HepG2 (cell line): ENCODE data around the gene TKTL2. TPM values are rescaled to one million over a fixed set of nuclear protein-coding genes. Genes with fewer than 3 reads are reported as not detected.

Experiments used
- CHD4 ChIP-seq: fragments of 200-600 bp; sonication (generic); IDR thresholded peaks from 2 replicates; pipeline ENCODE4 v1.7.0; 2017; ENCODE audit warnings: mild to moderate bottlenecking, low read length, borderline replicate concordance
- ERF ChIP-seq: IDR thresholded peaks from 2 replicates; pipeline ENCODE4 v1.6.1; 2018; ENCODE audit warnings: missing biosample characterization, missing genetic modification reagents
- HMGXB3 ChIP-seq: sonication (generic); formaldehyde crosslinking; IDR thresholded peaks from 2 replicates; pipeline ENCODE4 v1.4.0; 2020; ENCODE audit warnings: missing genetic modification reagents, borderline replicate concordance
- KLF11 ChIP-seq: IDR thresholded peaks from 2 replicates; pipeline ENCODE4 v1.6.1; 2016; ENCODE audit warnings: missing compliant biosample characterization
- MAFG ChIP-seq: sonication (generic); formaldehyde crosslinking; IDR thresholded peaks from 2 replicates; pipeline ENCODE4 v1.5.1; 2020; ENCODE audit warnings: mild to moderate bottlenecking, missing genetic modification reagents
- MBD4 ChIP-seq: IDR thresholded peaks from 2 replicates; pipeline ENCODE4 v1.6.1; 2012; ENCODE audit warnings: low read length, inconsistent platforms, borderline replicate concordance
- MTA1 ChIP-seq: sonication (generic); formaldehyde crosslinking; IDR thresholded peaks from 2 replicates; pipeline ENCODE4 v1.4.0; 2020; ENCODE audit warnings: missing genetic modification reagents, mild to moderate bottlenecking, borderline replicate concordance
- MYC ChIP-seq: sonication (generic); formaldehyde crosslinking; IDR thresholded peaks from 2 replicates; pipeline ENCODE4 v1.9.0; 2021; ENCODE audit warnings: missing genetic modification reagents, borderline replicate concordance
- PAX8 ChIP-seq: sonication (generic); formaldehyde crosslinking; IDR thresholded peaks from 2 replicates; pipeline ENCODE4 v1.8.0; 2022; ENCODE audit warnings: mild to moderate bottlenecking, missing genetic modification reagents, borderline replicate concordance
- RFXANK ChIP-seq: IDR thresholded peaks from 2 replicates; pipeline ENCODE4 v1.6.1; 2016
- RFXAP ChIP-seq: sonication (generic); formaldehyde crosslinking; IDR thresholded peaks from 2 replicates; pipeline ENCODE4 v1.4.0; 2020; ENCODE audit warnings: missing genetic modification reagents, borderline replicate concordance
- U2AF1 ChIP-seq: fragments of 200-400 bp; formaldehyde crosslinking; optimal IDR thresholded peaks from 2 replicates; pipeline ENCODE3; 2017; ENCODE audit warnings: mild to moderate bottlenecking, low read depth, low read length
- ZBTB49 ChIP-seq: sonication (generic); formaldehyde crosslinking; IDR thresholded peaks from 2 replicates; pipeline ENCODE4 v1.4.0; 2020; ENCODE audit warnings: missing genetic modification reagents, borderline replicate concordance
- ZBTB7B ChIP-seq: sonication (generic); formaldehyde crosslinking; IDR thresholded peaks from 2 replicates; pipeline ENCODE4 v1.4.0; 2020; ENCODE audit warnings: missing genetic modification reagents
- ZNF343 ChIP-seq: sonication (generic); formaldehyde crosslinking; IDR thresholded peaks from 2 replicates; pipeline ENCODE4 v1.4.0; 2020; ENCODE audit warnings: mild to moderate bottlenecking, missing genetic modification reagents
- ZNF644 ChIP-seq: IDR thresholded peaks from 2 replicates; pipeline ENCODE4 v1.6.1; 2016; ENCODE audit warnings: low read depth
- ZNF749 ChIP-seq: sonication (generic); formaldehyde crosslinking; IDR thresholded peaks from 2 replicates; pipeline ENCODE4 v1.8.0; 2022; ENCODE audit warnings: mild to moderate bottlenecking, missing genetic modification reagents, moderate library complexity, borderline replicate concordance
- ZNF75D ChIP-seq: sonication (generic); formaldehyde crosslinking; IDR thresholded peaks from 2 replicates; pipeline ENCODE4 v1.8.1; 2023; ENCODE audit warnings: missing genetic modification reagents, mild to moderate bottlenecking, borderline replicate concordance
- ZNF878 ChIP-seq: sonication (generic); formaldehyde crosslinking; IDR thresholded peaks from 2 replicates; pipeline ENCODE4 v1.8.1; 2023; ENCODE audit warnings: mild to moderate bottlenecking, missing genetic modification reagents, moderate library complexity
- ZNF891 ChIP-seq: sonication (generic); formaldehyde crosslinking; IDR thresholded peaks from 2 replicates; pipeline ENCODE4 v1.5.0; 2020; ENCODE audit warnings: mild to moderate bottlenecking, missing genetic modification reagents
- ZSCAN20 ChIP-seq: sonication (generic); formaldehyde crosslinking; IDR thresholded peaks from 2 replicates; pipeline ENCODE4 v1.4.0; 2020; ENCODE audit warnings: missing genetic modification reagents, mild to moderate bottlenecking, borderline replicate concordance
- polyA plus RNA-seq, 8 experiments: library from polyadenylated mRNA; depleted of rRNA in 3 of 8; stranded (reverse) in 7 of 8; unstranded in 1 of 8; fragments of >200 nt; fragmentation: Illumina TruSeq in 4 of 8; extraction: Trizol in 4 of 8; gene quantifications; 2 replicates each; pipeline versions ENCODE4 v1.2.1 to v1.2.3, GENCODE V29; 2011 to 2016; ENCODE audit warnings: low read depth in 4 of 8, missing spikeins in 1 of 8, mixed read lengths in 1 of 8; ENCODE audit not compliant: insufficient read depth in 1 of 8
- total RNA-seq, 5 experiments: library from RNA; depleted of rRNA; stranded (reverse); fragments of >200 nt; fragmentation: Illumina TruSeq; extraction: Trizol; gene quantifications; 2 replicates each; pipeline ENCODE4 v1.2.3, GENCODE V29; 2016; ENCODE audit warnings: low read depth in 1 of 5
- TF ChIP-seq, protein P1 (sequence below): sonication (generic); formaldehyde crosslinking; IDR thresholded peaks from 2 replicates; pipeline ENCODE4 v1.5.1; 2020; ENCODE audit warnings: mild to moderate bottlenecking, missing genetic modification reagents, moderate library complexity

Gene TKTL2
- total and polyA plus RNA-seq, 2 of the 13 experiments (the other 11 are each of a cell fraction or from before 2014, with no cell fraction given), result not detected

DNA sequence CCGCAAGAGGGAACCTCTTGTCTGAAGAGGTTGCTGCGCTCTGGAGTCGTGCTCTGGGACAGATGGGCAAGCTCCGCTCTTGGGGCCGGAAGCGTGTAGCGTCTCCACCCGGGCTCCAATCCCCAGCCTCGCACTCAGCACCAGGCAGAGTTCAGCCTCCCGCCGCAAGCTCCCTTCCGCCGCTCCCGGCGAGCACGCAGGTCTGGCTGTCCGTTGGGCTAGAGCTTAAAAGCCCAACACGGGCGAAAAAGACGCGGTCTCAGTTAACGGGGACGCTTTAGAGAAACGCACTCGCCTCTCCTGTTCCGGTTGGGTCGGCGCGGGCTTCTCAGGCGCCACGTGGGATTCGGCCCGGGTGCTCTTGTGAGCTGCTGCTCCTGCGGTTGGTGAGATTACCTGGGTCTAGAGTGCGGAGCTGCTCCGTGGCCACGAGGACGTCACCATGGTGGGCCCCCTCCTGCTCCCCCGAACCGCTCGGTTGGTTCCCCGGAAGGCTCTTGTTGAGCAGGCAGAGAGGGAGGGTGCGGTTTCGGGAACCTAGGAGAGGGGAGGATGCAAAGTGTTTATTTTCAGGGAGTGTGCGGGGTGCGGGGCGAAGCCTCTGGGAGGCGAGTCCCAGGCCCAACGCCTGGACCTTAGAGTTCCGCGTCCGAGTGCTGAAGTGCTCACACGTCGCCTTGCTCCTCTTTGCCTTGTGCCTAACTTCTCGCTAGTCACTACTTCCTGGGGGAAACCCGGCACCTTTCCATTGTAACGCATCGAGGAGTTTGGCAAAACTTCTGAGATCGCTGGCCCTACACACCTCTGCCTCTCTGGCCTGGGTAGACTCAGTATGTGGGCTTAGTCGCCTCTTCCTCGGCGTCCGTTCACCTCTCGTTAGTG, 21.0 kb upstream of the TKTL2 start, which contains the start of gene TMA16 (continued):
- TF ChIP-seq MAFG (no peak), ZNF878 (CRISPR knock-in tag) (peak; percentile 98), RFXANK (CRISPR knock-in tag) (0 out of 2 replicates have a peak, but pooled peaks have one; percentile 66), MYC (CRISPR knock-in tag) (peak; percentile 100), CHD4 (no peak), ZBTB7B (CRISPR knock-in tag) (peak; percentile 52), U2AF1 (peak; percentile 94), ZNF644 (CRISPR knock-in tag) (no peak), ZSCAN20 (no peak), ZNF343 (CRISPR knock-in tag) (peak; percentile 96), PAX8 (CRISPR knock-in tag) (peak; percentile 80; the same call in 1 of the 2 replicates), ZNF891 (CRISPR knock-in tag) (peak; percentile 97), HMGXB3 (peak; percentile 91), ERF (CRISPR knock-in tag) (peak; percentile 89), ZNF75D (no peak), RFXAP (CRISPR knock-in tag) (peak; percentile 96), ZBTB49 (CRISPR knock-in tag) (no peak), ZNF749 (no peak), MTA1 (CRISPR knock-in tag) (peak; percentile 68; the same call in 1 of the 2 replicates), KLF11 (CRISPR knock-in tag) (peak; percentile 93), MBD4 (no peak)
- TF ChIP-seq, protein P1, sequence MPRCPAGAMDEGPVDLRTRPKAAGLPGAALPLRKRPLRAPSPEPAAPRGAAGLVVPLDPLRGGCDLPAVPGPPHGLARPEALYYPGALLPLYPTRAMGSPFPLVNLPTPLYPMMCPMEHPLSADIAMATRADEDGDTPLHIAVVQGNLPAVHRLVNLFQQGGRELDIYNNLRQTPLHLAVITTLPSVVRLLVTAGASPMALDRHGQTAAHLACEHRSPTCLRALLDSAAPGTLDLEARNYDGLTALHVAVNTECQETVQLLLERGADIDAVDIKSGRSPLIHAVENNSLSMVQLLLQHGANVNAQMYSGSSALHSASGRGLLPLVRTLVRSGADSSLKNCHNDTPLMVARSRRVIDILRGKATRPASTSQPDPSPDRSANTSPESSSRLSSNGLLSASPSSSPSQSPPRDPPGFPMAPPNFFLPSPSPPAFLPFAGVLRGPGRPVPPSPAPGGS (CRISPR knock-in tag), result peak; percentile 80; the same call in 1 of the 2 replicates
